Umbilical cord (tissue), 2 donors: Measurements from ENCODE around the gene SURF6. TPM values are rescaled to one million over a fixed set of nuclear protein-coding genes. Genes with fewer than 3 reads are reported as not detected.

ENCODE experiments used
- DNase-seq: peaks from one replicate; pipeline ENCODE4 v3.0.0-alpha.2; 2015; ENCODE audit warnings: low spot score
- total RNA-seq: library from RNA; depleted of rRNA; stranded (reverse); fragments of >200 nt; gene quantifications from one replicate; pipeline ENCODE4 v1.2.3, GENCODE V29; 2014; ENCODE audit warnings: low replicate concordance; ENCODE audit not compliant: insufficient read depth

Gene SURF6
- total RNA-seq, 1 donor from 2014 or later: 4.8 TPM

DNA sequence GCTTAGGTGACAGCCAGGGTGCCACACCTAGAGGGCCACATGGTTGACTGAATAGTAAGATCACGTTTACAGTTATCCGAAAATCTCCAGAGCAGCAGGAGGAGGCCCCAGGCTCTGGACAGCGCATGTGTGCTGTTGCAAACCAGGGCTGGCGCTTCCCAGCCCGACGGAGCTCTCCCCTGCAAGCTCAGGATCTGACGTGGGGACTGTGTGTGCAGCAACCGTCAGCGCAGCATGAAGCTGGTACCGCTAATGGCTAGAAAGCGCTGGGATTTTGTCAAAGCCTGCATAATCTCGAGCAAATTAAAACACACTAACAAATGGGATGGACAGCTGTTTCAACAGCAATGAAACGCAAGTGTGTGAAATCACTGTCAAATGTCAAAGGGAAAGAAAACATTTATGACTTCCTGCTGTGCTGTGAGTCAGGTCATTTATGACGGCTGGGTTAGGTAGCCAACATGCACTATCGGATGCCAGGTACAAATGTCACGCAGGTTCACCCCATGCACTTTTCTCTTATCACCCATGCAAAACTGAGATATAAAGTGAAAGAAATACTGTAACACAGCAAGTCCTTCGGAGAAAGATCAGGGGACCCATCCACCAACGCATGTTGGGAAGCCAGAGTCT lies 32.4 kb upstream of the SURF6 start:
- DNase-seq: no peak

DNA sequence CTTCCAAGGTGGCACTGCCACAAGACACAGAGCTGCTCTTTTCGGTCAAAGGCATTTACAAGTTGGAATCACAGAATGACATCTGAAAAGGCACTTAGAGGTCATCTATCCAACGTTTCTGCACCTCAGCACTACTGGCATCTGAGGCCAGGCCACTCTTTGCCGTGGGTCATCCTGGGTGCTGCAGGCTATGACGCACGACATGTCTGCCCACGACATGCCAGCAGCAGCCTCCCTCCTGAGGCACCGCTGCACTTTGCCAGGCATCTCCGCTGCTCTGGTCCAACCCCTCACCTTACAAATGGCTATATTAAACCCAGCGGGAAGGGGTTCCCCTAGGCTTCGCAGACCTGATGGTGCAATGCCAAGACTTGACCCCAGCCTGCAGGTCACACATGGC lies 31.8 kb upstream of the SURF6 start:
- DNase-seq: no peak

DNA sequence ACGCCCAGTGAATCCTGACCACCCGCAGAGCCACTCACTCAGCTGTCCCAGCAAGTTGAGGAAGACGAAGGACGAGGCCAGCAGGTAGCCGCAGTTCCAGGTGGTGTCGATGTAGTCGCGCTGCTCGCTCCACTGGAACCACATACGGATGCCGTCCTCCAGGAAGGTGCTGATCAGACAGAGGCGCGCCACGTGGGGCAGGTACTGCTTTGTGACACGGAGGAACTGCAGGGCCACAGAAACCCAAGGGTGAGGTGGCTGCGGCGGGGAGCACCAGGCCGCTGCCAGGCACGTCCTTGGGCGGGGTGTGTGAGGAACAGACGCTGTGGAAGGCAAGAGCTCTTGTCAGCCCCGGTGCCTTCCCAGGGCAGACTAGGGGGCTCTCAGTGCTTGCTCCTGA lies 31.2 kb upstream of the SURF6 start:
- no peak for DNase-seq

DNA sequence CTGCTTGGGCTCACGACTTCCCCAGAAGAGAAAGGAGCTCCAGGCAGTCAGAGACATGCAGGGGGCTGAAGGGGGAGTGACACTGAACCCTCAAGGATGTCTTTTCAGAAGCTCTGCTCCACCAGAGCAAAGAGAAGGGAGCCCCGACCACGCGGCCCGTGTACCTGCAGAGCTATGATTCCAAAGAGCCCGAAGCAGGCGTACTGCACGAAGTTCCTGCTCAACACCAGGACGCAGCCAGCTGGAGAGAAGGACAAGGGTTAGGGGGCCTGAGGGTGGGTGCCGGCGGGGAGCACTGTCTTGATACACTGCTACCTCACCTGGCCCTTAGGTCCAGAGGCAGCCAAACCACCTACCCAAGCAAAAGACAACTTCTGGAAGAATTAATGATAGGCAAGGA lies 30.4 kb upstream of the SURF6 start:
- no peak for DNase-seq

DNA sequence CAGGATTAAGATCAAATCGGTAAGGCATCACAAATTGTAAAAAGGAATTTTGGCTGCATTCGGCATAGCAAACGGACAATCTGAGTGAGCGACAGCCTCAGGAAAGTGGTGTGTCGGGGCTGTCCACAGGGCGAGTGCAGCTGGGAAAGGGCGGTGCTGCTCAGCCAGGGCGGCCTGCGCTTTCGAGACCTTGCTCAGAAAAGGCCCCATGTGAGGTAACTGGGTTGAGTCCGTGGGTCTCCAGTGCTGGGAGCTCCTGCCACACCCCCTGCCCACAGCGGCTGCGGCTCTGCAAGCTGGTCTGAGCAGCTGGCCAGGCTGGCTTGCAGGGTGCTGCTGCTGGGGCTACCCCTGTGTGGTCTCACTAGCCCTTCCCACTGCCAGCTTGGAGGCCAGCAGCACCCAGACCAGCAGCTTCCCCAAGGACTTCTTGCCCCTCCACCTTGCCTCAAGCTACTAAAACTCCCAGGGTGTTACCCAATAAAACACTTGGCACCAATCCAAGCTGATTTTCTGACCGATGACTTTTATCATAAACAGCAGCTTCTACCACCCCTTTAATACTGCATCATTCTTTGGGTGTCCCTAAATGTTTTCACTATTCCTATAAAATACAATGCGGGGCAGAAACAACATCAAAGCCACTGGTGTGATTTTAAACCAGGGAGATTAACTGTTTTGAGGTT lies 26.5 kb upstream of the SURF6 start:
- DNase-seq: no peak

DNA sequence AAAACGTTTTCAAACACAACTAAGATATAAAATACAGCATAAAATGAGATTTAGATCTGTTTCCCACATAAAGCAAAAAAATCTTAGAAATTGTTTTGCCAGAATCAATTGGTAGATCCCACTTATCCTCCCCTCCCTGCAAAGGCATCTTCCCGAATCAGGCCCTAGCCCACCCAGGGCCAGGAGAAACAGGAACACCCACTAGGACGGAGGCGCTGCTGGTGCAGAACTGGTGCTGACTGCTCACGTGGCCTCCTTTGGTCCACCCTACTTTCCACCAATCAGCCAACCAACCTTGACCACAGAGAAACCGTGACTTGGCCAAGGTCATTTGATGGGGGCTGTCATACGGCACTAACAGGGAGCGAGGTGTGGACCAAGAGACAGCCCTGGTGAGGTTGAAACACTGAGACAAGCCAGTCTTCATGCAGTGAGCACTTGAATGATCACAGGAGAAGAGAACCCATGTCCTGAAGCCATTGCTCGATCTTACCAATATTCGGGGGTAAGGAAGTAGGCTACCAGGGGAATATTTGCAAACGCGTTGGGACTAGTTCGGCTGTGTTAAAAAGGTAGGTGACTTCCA lies 25.6 kb upstream of the SURF6 start:
- no peak for DNase-seq

DNA sequence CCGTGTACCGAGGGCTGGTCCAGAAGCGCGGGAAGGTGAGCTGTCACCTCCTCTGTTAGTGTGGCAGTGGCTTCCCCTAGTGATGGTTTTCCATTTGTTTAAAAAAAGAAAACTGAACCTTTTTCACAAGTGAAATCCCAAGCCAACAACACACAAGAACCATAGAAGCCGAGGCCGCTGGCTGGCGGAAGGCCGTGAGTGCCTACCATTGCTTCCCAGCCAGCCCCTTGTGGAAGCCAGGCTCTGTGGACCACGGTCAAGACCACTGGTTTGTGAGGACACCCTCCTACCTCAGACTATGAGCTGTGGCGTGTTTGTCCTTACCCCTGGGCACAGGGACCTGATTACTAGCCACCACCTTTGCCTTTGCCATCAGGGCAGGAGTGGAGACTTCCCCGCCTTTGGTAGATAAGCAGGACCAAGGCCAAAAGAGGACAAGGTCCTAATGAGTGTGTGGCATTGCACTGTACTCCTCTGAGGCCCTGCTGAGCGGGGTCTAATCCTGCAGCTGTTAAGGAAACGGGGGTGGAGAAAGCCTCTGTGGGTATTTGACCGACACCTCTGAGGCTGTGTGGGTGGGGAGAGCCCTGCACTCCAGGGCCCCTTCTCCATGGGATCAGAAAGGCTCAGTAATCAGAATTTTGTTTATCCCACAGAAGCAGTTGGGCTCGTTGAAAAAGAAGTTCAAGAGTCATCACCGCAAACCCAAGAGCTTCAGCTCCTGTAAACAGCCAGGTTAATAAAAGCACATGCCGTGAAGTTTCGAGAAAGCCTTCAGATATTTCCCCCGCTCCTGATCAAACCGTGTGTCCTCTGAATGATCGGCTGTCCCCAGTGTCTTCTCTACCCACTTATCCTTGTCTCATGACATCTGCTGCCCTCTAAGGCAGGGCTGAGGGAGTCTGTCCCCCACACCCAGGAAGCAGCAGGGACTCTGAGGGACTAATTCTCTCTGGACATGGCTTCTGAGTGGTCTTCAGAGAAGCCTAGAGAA lies 24.7 kb upstream of the SURF6 start:
- DNase-seq: no peak

DNA sequence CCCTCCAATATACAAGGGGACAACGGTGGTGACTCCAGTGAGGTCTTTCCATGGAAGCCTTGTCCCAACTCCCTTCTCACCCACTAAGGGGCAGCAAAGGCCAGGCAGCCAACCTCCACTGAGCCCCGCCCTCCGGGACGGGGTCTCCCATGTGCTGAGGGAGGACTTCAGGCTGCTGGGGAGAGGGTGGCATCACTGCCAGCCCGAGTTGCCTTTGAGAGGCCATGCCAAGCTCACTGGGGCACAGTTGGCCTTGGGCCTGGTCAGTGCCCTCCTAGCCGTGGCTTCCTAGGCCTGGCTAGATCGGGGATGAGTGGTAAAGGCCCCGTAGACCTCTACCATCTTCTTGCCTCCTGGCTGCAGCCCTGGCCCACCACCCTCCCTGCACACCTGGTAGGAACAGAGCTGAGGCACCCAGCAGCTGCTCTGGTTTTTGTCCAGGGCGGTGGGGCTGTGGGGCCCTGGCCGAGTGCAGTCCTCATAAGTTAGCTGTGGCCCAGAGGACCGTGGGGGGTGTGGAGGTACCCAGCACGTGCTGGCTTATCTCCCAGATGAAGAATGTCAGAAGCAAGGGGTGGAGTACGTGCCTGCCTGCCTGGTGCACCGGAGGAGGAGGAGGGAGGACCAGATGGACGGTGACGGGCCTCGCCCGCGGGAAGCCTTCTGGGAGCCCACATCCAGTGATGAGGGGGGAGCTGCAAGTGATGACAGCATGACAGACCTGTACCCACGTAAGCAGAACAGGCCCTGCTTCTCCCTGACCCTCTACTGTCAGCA lies 23.6 kb upstream of the SURF6 start:
- DNase-seq: peak; percentile 37

DNA sequence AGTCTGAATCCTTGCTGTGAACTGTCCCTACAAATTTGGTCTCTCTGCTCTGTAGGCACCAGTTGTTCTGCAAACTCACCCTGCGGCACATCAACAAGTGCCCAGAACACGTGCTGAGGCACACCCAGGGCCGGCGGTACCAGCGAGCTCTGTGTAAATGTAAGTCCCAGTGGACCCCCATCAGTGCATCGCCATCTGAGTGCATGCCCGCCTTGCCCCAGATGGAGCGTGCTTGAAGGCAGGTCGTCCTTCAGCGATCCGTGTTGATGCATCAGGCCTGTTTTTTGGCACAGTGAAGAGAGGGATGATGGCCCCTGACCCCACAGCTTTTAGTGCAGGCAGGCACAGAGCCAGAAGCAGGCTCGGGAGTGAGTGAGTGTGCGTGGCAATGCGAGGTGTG lies 21.7 kb upstream of the SURF6 start:
- no peak for DNase-seq

DNA sequence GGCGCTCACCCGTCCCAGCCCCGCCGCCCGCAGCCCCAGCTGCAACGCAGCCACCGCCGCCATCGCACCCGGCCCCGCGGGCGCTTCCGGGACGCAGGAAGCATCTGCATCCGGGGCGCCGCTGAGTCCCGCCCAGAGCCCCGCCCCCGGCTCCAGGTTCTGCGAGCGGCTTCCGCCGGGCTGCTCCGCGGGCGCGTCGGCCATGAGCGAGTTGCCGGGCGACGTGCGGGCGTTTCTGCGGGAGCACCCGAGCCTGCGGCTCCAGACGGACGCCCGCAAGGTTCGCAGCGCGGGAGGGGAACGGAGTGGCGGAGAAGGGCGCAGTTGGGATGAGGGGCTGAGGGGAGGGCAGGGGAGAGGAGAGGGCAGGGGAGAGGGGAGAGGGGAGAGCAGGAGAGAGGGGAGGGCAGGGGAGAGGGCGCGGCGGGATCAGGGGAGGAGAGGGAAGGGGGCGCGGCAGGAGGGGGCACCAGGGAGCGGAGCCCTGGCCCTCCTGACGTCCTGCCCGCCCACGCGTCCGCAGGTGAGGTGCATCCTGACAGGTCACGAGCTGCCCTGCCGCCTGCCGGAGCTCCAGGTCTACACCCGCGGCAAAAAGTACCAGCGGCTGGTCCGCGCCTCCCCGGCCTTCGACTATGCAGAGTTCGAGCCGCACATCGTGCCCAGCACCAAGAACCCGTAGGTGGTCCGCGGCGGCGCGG lies 20.6 kb upstream of the SURF6 start, which contains the start of the genes SURF1 and SURF2:
SURF1 (minus strand) TSS at position 97 of the 701 bp plus-strand sequence; CDS start at position 63, 34 bp downstream.
SURF2 (plus strand) TSS at position 160 of the 701 bp plus-strand sequence; CDS start at position 203, 43 bp downstream.
- peak; percentile 88 for DNase-seq

DNA sequence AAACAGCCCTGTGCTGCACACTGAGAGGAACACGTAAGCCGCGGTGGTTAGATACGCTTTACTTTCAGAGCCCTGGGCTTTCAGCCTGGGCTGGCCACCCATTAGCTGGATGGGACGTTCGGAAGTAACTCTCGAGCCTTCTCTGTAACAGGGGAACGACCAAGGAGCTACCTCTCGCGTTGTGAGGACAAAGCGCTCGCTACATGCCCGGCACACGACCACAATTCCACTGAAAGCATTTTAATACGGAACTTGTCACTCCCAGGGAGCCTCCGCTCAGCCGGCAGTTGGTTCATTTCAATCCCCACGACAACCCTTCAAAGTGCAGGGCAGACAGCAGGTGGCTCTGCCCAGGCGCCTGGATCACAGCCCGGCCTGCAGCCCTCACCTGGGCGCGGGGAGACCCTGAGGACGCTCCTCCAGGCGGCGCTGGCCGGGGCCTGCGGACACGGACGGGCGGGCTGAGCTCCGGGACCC lies 19.9 kb upstream of the SURF6 start:
- DNase-seq: no peak

DNA sequence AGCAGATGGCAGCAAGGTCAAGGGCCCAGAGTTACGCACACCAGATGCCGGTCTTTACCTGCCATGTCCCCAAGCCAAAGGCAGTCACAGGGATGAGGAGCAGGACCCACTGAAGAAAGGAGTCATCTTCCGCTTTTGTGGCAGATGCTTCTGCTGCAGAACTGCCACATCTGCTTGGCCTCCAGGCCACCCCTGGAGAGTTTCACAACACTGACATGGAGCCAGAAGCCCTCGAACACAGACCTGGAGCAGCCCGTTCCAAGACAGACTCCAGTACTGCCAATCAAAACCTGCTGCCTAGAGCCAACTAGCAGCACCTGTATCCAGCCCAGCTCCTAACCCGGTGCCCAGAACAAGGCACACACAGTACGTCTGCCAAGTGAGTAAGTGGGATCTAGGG lies 18.8 kb upstream of the SURF6 start:
- DNase-seq: no peak

DNA sequence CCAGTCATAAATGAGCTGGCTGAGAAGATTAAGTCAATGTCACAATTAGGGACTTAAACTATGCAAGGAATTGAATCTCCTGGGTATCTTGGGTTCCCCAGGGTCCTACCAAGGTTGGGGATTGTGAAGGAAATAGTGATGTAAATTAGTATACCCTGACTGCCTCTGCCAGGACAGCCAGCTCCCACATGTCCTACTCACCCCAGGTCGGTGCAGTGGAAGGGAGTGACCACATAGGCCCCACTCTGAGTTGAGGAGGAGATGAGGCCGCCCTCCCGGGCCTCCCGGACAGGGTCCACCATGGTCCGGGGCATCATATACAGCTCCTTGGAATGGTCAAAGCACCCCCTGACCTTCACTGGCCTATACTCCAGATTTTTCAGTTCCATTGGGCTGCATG lies 17.6 kb upstream of the SURF6 start:
- no peak for DNase-seq

DNA sequence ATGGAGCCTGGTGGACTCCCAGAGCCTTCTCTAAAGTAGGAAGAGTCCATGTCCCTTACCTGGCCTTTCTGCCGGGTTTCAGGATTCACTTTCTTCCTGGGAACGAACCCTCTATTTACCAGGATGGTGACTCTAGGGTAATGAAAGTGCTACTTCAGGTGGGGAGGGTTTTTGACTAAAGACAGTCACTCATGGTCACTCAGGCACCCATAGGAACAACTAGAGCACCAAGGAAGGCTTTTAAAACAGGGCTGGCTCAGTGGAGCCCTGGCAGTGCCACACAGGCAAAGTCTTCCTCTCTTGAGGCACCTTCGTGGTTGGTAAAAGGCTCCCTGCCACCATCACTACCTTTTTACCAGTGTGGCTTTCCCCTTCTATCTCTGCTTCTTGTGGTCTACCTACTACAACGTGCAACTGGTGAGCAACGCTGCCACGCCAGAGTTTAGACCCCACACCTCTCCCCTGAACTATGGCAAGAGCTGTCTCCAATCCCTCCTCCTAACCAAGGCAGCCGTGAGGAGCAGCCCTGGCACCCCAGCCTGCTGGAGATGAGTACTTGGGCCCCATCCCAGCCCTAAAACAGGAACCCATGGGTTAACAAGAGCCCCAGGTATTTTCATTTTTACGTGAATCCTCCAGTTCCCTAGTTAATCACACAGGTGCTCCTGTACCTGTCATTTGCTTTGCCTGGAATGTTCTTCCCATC lies 16.8 kb upstream of the SURF6 start:
- no peak for DNase-seq

DNA sequence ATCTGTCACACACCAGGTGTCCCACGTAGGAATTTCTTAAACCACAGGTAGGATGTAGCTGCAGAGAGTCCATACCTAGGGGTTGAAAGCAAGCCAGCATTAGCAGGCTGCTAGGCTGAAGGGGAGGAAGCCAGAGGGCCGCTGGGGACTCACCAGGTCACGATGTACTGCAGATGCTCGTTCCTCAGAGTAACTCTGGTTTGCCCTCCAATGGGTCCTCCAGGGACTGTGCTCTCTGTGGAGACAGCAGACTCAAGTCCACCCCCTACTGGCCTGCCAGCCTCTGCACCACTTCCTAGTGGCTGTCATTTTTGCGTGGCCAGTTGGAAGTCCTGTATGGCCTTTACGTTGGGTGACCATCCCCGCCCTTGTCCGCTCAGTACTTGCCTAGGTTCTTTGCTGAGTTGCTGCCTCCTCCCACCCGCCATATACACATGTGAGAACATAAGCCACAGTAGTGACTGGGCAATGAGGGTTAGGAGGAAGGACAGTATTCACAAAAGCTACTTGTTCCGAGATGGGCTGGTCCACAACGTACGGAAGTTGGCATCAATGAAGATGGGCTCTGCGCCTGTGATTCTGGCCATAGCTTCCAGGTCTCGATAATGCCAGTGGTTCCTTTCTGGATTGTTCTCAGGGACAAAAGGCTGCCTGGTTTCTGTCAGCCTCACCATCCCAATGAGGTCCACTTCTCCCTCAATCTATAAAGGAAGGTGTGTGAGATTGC lies 16.1 kb upstream of the SURF6 start:
- DNase-seq: no peak

DNA sequence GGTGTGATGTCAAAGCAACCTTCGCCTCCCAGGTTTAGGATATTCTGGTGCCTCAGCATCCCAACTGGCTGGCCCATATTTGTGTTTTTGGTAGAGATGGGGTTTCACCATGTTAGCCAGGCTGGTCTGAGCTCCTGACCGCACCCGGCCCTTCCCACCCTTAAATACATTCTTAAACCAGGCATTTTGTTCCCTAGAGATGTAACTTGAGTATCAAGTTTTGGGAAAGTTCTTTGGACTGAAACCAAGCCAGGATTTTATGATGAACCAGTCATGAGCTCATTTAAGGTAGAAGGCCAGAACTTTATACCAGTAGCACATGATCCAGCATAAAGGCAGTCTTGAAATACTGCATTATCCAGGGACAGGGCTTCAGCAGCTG lies 15.5 kb upstream of the SURF6 start:
- DNase-seq: no peak

DNA sequence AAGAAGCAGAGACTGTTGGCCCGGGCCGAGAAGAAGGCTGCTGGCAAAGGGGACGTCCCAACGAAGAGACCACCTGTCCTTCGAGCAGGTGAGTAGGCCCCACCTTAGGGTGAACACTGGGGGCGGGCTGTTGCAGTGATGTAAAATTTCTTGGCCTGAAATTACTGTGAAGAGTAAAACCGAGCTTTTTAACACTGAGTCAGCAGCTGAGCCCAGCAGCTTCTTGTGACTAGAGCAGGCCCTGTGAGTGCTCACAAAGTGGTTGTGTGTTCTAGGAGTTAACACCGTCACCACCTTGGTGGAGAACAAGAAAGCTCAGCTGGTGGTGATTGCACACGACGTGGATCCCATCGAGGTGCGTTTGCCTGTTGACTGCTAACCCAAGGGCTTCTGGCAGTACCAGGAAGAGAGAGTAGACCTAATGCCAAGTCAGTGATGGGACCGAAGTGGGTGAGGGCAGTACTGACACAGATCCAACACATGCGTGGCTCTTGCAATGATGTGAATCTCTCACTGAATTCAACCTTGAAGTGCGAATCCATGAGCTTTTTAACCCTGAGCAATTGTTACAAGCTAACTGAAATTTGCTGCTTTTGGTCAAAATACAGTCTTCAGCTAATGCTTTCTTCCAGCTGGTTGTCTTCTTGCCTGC lies 14.1 kb upstream of the SURF6 start:
- no peak for DNase-seq
